GM21529 (cell line): ENCODE results near the gene GOSR1.
"Not testable (repeated sequence)": the region's sequence is repeated elsewhere in the genome, so short reads cannot be mapped to it uniquely, and the experiment has no call there.

Experiments
- ATAC-seq: cut with Tn5 transposase; IDR thresholded peaks from one replicate; pipeline ENCODE4 v1.9.1; 2021; ENCODE audit not compliant: unreplicated experiment

The GOSR1 gene

GRCh38 chr17:30560117-30561026 lies 83.2 kb downstream of the GOSR1 start:
- not testable (repeated sequence) for ATAC-seq

- not testable (repeated sequence) for ATAC-seq
These were observed 84.6 kb downstream of the GOSR1 start for GRCh38 chr17:30561766-30562165.

- not testable (repeated sequence) for ATAC-seq
These were observed 86.1 kb downstream of the GOSR1 start for GRCh38 chr17:30563131-30563904.

- ATAC-seq, result not testable (repeated sequence)
These were observed 86.7 kb downstream of the GOSR1 start for GRCh38 chr17:30563905-30564390.

GRCh38 chr17:30564422-30565072 lies 87.3 kb downstream of the GOSR1 start:
- ATAC-seq, result not testable (repeated sequence)

- ATAC-seq, result no peak
These were observed 88.1 kb downstream of the GOSR1 start for GRCh38 chr17:30565073-30565935.

- ATAC-seq, result not testable (repeated sequence)
These were observed 88.9 kb downstream of the GOSR1 start for GRCh38 chr17:30566104-30566503.

GRCh38 chr17:30566516-30567225 lies 89.5 kb downstream of the GOSR1 start:
- ATAC-seq, result not testable (repeated sequence)

GRCh38 chr17:30567231-30568116 lies 90.3 kb downstream of the GOSR1 start:
- ATAC-seq, result no peak

- no peak for ATAC-seq
These were observed 90.9 kb downstream of the GOSR1 start for GRCh38 chr17:30568117-30568430.

GRCh38 chr17:30569531-30570175 lies 92.4 kb downstream of the GOSR1 start:
- ATAC-seq, result not testable (repeated sequence)

GRCh38 chr17:30570191-30570590 lies 93.0 kb downstream of the GOSR1 start:
- ATAC-seq, result no peak

GRCh38 chr17:30570596-30571265 lies 93.5 kb downstream of the GOSR1 start:
- no peak for ATAC-seq

GRCh38 chr17:30571404-30571803 lies 94.2 kb downstream of the GOSR1 start:
- ATAC-seq, result not testable (repeated sequence)

- no peak for ATAC-seq
These were observed 94.7 kb downstream of the GOSR1 start for GRCh38 chr17:30571921-30572320.

GRCh38 chr17:30572651-30573554 lies 95.7 kb downstream of the GOSR1 start:
- not testable (repeated sequence) for ATAC-seq
